Measurements from ENCODE around the gene MAP4K4. TPM values are rescaled to one million over a fixed set of nuclear protein-coding genes. Genes with fewer than 3 reads are reported as not detected.

MAP4K4 gene
- total and polyA plus RNA-seq, 2 experiments from 2014 or later = 59.1 to 84.4 TPM

DNA sequence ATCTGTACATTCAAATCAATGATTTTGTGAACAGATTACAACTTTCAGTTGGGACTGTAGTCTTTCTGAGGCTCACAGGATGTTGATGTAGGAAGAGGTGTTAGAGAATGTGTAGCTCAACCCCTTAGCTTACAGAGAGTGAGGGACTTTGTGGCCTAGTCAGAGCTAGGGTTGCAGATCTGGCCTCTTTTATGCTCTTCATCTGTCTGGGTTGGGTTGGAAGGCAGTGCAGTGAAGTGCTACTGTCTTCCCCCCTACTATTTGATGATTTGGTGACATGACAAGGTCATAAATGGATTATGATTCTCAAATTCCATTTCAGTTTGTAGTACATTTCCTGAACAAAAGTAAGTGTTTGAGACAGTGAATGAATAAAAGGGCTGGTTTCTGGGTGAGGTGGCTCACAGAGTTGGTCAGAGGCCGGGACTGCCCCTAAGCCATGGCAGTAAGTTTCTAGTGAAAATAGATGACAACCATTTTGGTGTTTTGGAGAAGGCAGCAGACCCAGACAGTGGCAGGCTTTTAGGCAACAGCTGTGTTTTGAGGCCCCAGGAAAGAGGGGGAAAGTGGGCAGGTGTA lies 21.6 kb downstream of the MAP4K4 start:
- H3K9me3 ChIP-seq (ENCODE audit: low read depth) = no peaks in the 10 kb centered on the region
- no peaks in the 10 kb centered on the region for H3K4me1 ChIP-seq (ENCODE audit: insufficient read depth)
- H3K9me2 ChIP-seq (replicated peaks; ENCODE audit: insufficient read depth) = no peaks in the 10 kb centered on the region
- H3K4me3 ChIP-seq = no peak overlapping the region
- H4K20me1 ChIP-seq (ENCODE audit: insufficient read depth, poor library complexity, severe bottlenecking) = peaks cover 89% of the 10 kb centered on the region
- H3K4me2 ChIP-seq = no peak overlapping the region
- H3K27me3 ChIP-seq = no peaks in the 10 kb centered on the region
- no peaks in the 10 kb centered on the region for H3K36me3 ChIP-seq (replicated peaks; ENCODE audit: insufficient read depth, low read depth)
- no peak overlapping the region for H3K27ac ChIP-seq
- WGBS (ENCODE audit: low lambda C conversion rate, missing lambda C conversion rate) = 92% methylated on average over 1 of the region's 1 CpG
- no peak overlapping the region for H2AFZ ChIP-seq
- TF ChIP-seq EZH2 (IDR thresholded peaks at IDR 0.05; ENCODE audit: borderline replicate concordance) = no peak
- no peak for TF ChIP-seq EZH2phosphoT487 (IDR thresholded peaks at IDR 0.05; ENCODE audit: low read depth, severe bottlenecking, unreplicated experiment)
- TF ChIP-seq, protein P1, sequence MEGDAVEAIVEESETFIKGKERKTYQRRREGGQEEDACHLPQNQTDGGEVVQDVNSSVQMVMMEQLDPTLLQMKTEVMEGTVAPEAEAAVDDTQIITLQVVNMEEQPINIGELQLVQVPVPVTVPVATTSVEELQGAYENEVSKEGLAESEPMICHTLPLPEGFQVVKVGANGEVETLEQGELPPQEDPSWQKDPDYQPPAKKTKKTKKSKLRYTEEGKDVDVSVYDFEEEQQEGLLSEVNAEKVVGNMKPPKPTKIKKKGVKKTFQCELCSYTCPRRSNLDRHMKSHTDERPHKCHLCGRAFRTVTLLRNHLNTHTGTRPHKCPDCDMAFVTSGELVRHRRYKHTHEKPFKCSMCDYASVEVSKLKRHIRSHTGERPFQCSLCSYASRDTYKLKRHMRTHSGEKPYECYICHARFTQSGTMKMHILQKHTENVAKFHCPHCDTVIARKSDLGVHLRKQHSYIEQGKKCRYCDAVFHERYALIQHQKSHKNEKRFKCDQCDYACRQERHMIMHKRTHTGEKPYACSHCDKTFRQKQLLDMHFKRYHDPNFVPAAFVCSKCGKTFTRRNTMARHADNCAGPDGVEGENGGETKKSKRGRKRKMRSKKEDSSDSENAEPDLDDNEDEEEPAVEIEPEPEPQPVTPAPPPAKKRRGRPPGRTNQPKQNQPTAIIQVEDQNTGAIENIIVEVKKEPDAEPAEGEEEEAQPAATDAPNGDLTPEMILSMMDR (IDR thresholded peaks at IDR 0.05; ENCODE audit: poor library complexity) = no peak
- DNase-seq (ENCODE audit: low spot score) = no peak
- H3K79me2 ChIP-seq = peaks cover 100% of the 10 kb centered on the region

DNA sequence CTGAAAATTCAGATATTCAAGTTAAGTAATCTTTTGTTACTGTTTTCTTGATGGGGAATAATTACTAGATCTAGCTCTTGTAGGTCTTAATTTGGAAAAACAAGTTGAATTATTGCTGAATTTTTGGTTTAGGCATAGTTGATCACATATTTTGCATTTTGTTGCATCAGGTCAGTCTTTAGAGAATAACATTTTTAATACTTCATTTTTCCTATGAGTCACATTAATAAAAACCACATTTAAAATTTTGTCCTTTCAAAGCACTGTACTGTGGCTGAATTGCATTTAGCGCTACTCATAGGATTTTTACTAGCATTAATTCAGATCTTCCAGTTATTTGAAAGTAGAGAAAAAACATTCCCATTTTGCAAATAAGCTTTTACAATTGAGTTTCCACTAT lies 23.2 kb downstream of the MAP4K4 start:
- no peak for DNase-seq (ENCODE audit: low spot score)
- Histone ChIP-seq H3K36me3 (replicated peaks; ENCODE audit: insufficient read depth, low read depth) (no peaks in the 10 kb centered on the region), H3K4me3 (no peak overlapping the region), H3K9me2 (replicated peaks; ENCODE audit: insufficient read depth) (no peaks in the 10 kb centered on the region), H3K79me2 (peaks cover 100% of the 10 kb centered on the region), H3K27me3 (no peaks in the 10 kb centered on the region), H3K4me2 (no peak overlapping the region), H2AFZ (no peak overlapping the region), H3K27ac (no peak overlapping the region), H3K9me3 (ENCODE audit: low read depth) (no peaks in the 10 kb centered on the region), H3K4me1 (ENCODE audit: insufficient read depth) (no peaks in the 10 kb centered on the region), H4K20me1 (ENCODE audit: insufficient read depth, poor library complexity, severe bottlenecking) (peaks cover 93% of the 10 kb centered on the region)
- no peak for TF ChIP-seq EZH2 (IDR thresholded peaks at IDR 0.05; ENCODE audit: borderline replicate concordance)
- TF ChIP-seq, protein P1 (IDR thresholded peaks at IDR 0.05; ENCODE audit: poor library complexity) = no peak
- no peak for TF ChIP-seq EZH2phosphoT487 (IDR thresholded peaks at IDR 0.05; ENCODE audit: low read depth, severe bottlenecking, unreplicated experiment)
- 92% methylated on average over 1 of the region's 1 CpG for WGBS (ENCODE audit: low lambda C conversion rate, missing lambda C conversion rate)

DNA sequence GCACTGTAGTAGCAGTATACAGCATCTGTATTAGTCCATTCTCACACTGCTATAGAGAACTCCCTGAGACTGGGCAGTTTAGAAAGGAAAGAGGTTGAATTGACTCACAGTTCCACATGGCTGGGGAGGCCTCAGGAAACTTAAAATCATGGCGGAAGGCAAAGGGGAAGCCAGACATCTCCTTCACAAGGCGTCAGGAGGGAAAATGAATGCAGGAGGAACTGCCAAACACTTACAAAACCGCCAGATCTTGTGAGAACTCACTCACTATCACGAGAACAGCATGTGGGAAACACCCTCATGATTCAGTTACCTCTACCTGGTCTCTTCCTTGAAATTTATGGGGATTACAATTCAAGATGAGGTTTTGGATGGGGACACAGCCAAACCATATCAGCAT lies 25.4 kb downstream of the MAP4K4 start:
- Histone ChIP-seq H3K9me3 (ENCODE audit: low read depth) (no peaks in the 10 kb centered on the region), H4K20me1 (ENCODE audit: insufficient read depth, poor library complexity, severe bottlenecking) (peaks cover 95% of the 10 kb centered on the region), H3K4me1 (ENCODE audit: insufficient read depth) (no peaks in the 10 kb centered on the region), H3K27me3 (no peaks in the 10 kb centered on the region), H3K9me2 (replicated peaks; ENCODE audit: insufficient read depth) (no peaks in the 10 kb centered on the region), H2AFZ (no peak overlapping the region), H3K4me2 (no peak overlapping the region), H3K36me3 (replicated peaks; ENCODE audit: insufficient read depth, low read depth) (no peaks in the 10 kb centered on the region), H3K79me2 (peaks cover 100% of the 10 kb centered on the region), H3K27ac (no peak overlapping the region), H3K4me3 (no peak overlapping the region)
- TF ChIP-seq EZH2phosphoT487 (IDR thresholded peaks at IDR 0.05; ENCODE audit: low read depth, severe bottlenecking, unreplicated experiment) (no peak), EZH2 (IDR thresholded peaks at IDR 0.05; ENCODE audit: borderline replicate concordance) (no peak)
- TF ChIP-seq, protein P1 (IDR thresholded peaks at IDR 0.05; ENCODE audit: poor library complexity) = no peak
- WGBS (ENCODE audit: low lambda C conversion rate, missing lambda C conversion rate) = 86% methylated on average over 4 of the region's 4 CpGs
- no peak for DNase-seq (ENCODE audit: low spot score)
